NCI-H128 (cell line): ENCODE results near the gene MUS81.
"Not testable (repeated sequence)": the region's sequence is repeated elsewhere in the genome, so short reads cannot be mapped to it uniquely, and the experiment has no call there.

Experiments used
- DNase-seq: peaks from one replicate; lab custom pipeline; 2025; ENCODE audit not compliant: unreplicated experiment; lab: John Stamatoyannopoulos, UW

The MUS81 gene

GRCh38 chr11:65890324-65891218 lies 30.3 kb downstream of the MUS81 start, which contains the start of gene CCDC85B:
Gene CCDC85B, plus strand, starts transcription at chr11:65890673. Its CDS starts 111 bp downstream, at chr11:65890784.
- peak; percentile 85 for DNase-seq

- DNase-seq, result no peak
Observed at GRCh38 chr11:65891219-65892136, 31.2 kb downstream of the MUS81 start.

- not testable (repeated sequence) for DNase-seq
Observed at GRCh38 chr11:65892137-65892540, 31.9 kb downstream of the MUS81 start.

- no peak for DNase-seq
Observed at GRCh38 chr11:65892661-65893317, 32.6 kb downstream of the MUS81 start.

- no peak for DNase-seq
Observed at GRCh38 chr11:65894034-65894591, 33.9 kb downstream of the MUS81 start.

GRCh38 chr11:65895482-65895981 lies 35.3 kb downstream of the MUS81 start:
- no peak for DNase-seq

- no peak for DNase-seq
Observed at GRCh38 chr11:65896034-65896999, 36.1 kb downstream of the MUS81 start.

GRCh38 chr11:65897020-65897471 lies 36.8 kb downstream of the MUS81 start:
- DNase-seq, result no peak

GRCh38 chr11:65898656-65899355 lies 38.6 kb downstream of the MUS81 start:
- no peak for DNase-seq

- DNase-seq, result no peak
Observed at GRCh38 chr11:65899356-65900124, 39.3 kb downstream of the MUS81 start.

- peak; percentile 59 for DNase-seq
Observed at GRCh38 chr11:65900125-65900898, 40.1 kb downstream of the MUS81 start, which contains the start of gene FOSL1. Gene FOSL1, minus strand, starts transcription at chr11:65900388. Its CDS starts 49 bp downstream, at chr11:65900339.

GRCh38 chr11:65900899-65901180 lies 40.6 kb downstream of the MUS81 start:
- no peak for DNase-seq

- no peak for DNase-seq
Observed at GRCh38 chr11:65903068-65903481, 42.8 kb downstream of the MUS81 start.

- no peak for DNase-seq
Observed at GRCh38 chr11:65903715-65904114, 43.5 kb downstream of the MUS81 start.

GRCh38 chr11:65906602-65907001 lies 46.4 kb downstream of the MUS81 start:
- no peak for DNase-seq

GRCh38 chr11:65907878-65908277 lies 47.6 kb downstream of the MUS81 start:
- no peak for DNase-seq
